Mesenteric fat pad (tissue), 1 donor: ENCODE measurements around the gene NAV2. TPM values are rescaled to one million over a fixed set of nuclear protein-coding genes. Genes with fewer than 3 reads are reported as not detected.

Experiments
- DNase-seq: peaks from one replicate; pipeline ENCODE4 v3.0.0-alpha.2; 2020; ENCODE audit warnings: low spot score
- total RNA-seq: library from RNA; stranded (reverse); fragmentation: NEBNext Ultra II Directional; extraction: Animal tissue kit (Norgen Biotek cat#: 25700); gene quantifications from one replicate; pipeline ENCODE4 v1.2.1, GENCODE V29; 2021
- donor health status: DM: yes; HTN: yes; CAD: no.

NAV2 gene
- total RNA-seq, 1 donor from 2014 or later = 13.7 TPM

- DNase-seq = no peak
Measured at GRCh38 chr11:19715373-19715772, 2.7 kb downstream of the NAV2 start.

GRCh38 chr11:19718051-19718450 is 5.4 kb downstream of the NAV2 start:
- DNase-seq = no peak

- no peak for DNase-seq
Measured at GRCh38 chr11:19718951-19719350, 6.3 kb downstream of the NAV2 start.

- no peak for DNase-seq
Measured at GRCh38 chr11:19719960-19720359, 7.3 kb downstream of the NAV2 start.

GRCh38 chr11:19721176-19721575 is 8.5 kb downstream of the NAV2 start:
- no peak for DNase-seq

- no peak for DNase-seq
Measured at GRCh38 chr11:19722702-19723101, 10.1 kb downstream of the NAV2 start.

GRCh38 chr11:19723572-19724342 is 11.1 kb downstream of the NAV2 start:
- no peak for DNase-seq

GRCh38 chr11:19724765-19725164 is 12.1 kb downstream of the NAV2 start:
- DNase-seq = no peak

GRCh38 chr11:19725379-19726079 is 12.9 kb downstream of the NAV2 start:
- DNase-seq = no peak

GRCh38 chr11:19727246-19727645 is 14.6 kb downstream of the NAV2 start:
- no peak for DNase-seq

- DNase-seq = no peak
Measured at GRCh38 chr11:19728436-19728835, 15.8 kb downstream of the NAV2 start.

- DNase-seq = no peak
Measured at GRCh38 chr11:19729141-19729540, 16.5 kb downstream of the NAV2 start.

- DNase-seq = no peak
Measured at GRCh38 chr11:19730373-19730772, 17.7 kb downstream of the NAV2 start.

GRCh38 chr11:19734171-19734570 is 21.5 kb downstream of the NAV2 start:
- DNase-seq = no peak

- DNase-seq = no peak
Measured at GRCh38 chr11:19735157-19735908, 22.7 kb downstream of the NAV2 start.

- DNase-seq = no peak
Measured at GRCh38 chr11:19735909-19736498, 23.4 kb downstream of the NAV2 start.

- DNase-seq = no peak
Measured at GRCh38 chr11:19736831-19737230, 24.2 kb downstream of the NAV2 start.

GRCh38 chr11:19737575-19737974 is 24.9 kb downstream of the NAV2 start:
- DNase-seq = no peak

- no peak for DNase-seq
Measured at GRCh38 chr11:19738124-19738523, 25.5 kb downstream of the NAV2 start.

GRCh38 chr11:19739872-19740271 is 27.2 kb downstream of the NAV2 start:
- no peak for DNase-seq

GRCh38 chr11:19740586-19740985 is 27.9 kb downstream of the NAV2 start:
- DNase-seq = no peak
